GM23338 (cell line): ENCODE results near the gene CCNF. TPM values are rescaled to one million over a fixed set of nuclear protein-coding genes. Genes with fewer than 3 reads are reported as not detected.

ENCODE experiments used
- ETS1 ChIP-seq: IDR thresholded peaks from 2 replicates; pipeline ENCODE4 v1.6.1; 2016; ENCODE audit warnings: antibody characterized with exemption
- EZH2phosphoT487 ChIP-seq: fragments of 200-600 bp; sonication (generic); IDR thresholded peaks from one replicate; pipeline ENCODE4 v1.8.1; 2018; ENCODE audit warnings: antibody characterized with exemption; ENCODE audit not compliant: unreplicated experiment
- JUNB ChIP-seq: IDR thresholded peaks from one replicate; pipeline ENCODE4 v1.6.1; 2016; ENCODE audit warnings: antibody characterized with exemption; ENCODE audit not compliant: unreplicated experiment
- POLR2AphosphoS5 ChIP-seq: IDR thresholded peaks from 2 replicates; pipeline ENCODE4 v1.6.1; 2016; ENCODE audit warnings: antibody characterized with exemption, low read depth
- REST ChIP-seq: IDR thresholded peaks from one replicate; pipeline ENCODE4 v1.6.1; 2018; ENCODE audit warnings: antibody characterized with exemption; ENCODE audit not compliant: unreplicated experiment
- STAT1 ChIP-seq: IDR thresholded peaks from one replicate; pipeline ENCODE4 v1.6.1; 2016; ENCODE audit warnings: antibody characterized with exemption; ENCODE audit not compliant: unreplicated experiment
- ZNF462 ChIP-seq: fragments of 250-450 bp; sonication (Bioruptor Pico); IDR thresholded peaks from 2 replicates; pipeline ENCODE4 v1.5.0; 2020; ENCODE audit warnings: mild to moderate bottlenecking, moderate library complexity
- polyA plus RNA-seq: library from polyadenylated mRNA; unstranded; fragments of >200 nt; fragmentation: Nextera tagmentation; extraction: Ambion mirVana; gene quantifications from 2 replicates; pipeline ENCODE4 v1.2.1, GENCODE V29; 2016
- total RNA-seq: library from RNA; depleted of rRNA; stranded (reverse); fragments of >200 nt; shearing (Covaris generic); gene quantifications from 2 replicates; pipeline ENCODE4 v1.2.3, GENCODE V29; 2014

Gene CCNF
- total and polyA plus RNA-seq, 2 experiments from 2014 or later: 21.2 to 54.2 TPM

- no peak for TF ChIP-seq ZNF462 (CRISPR knock-in tag)
- no peak for TF ChIP-seq POLR2AphosphoS5
- TF ChIP-seq JUNB: no peak
- TF ChIP-seq EZH2phosphoT487: no peak
- no peak for TF ChIP-seq ETS1
- no peak for TF ChIP-seq REST
- no peak for TF ChIP-seq STAT1
Measured at GRCh38 chr16:2498531-2499253, 69.4 kb downstream of the CCNF start (continued).
